ENCODE measurements around the gene FAAH.

The FAAH gene

DNA sequence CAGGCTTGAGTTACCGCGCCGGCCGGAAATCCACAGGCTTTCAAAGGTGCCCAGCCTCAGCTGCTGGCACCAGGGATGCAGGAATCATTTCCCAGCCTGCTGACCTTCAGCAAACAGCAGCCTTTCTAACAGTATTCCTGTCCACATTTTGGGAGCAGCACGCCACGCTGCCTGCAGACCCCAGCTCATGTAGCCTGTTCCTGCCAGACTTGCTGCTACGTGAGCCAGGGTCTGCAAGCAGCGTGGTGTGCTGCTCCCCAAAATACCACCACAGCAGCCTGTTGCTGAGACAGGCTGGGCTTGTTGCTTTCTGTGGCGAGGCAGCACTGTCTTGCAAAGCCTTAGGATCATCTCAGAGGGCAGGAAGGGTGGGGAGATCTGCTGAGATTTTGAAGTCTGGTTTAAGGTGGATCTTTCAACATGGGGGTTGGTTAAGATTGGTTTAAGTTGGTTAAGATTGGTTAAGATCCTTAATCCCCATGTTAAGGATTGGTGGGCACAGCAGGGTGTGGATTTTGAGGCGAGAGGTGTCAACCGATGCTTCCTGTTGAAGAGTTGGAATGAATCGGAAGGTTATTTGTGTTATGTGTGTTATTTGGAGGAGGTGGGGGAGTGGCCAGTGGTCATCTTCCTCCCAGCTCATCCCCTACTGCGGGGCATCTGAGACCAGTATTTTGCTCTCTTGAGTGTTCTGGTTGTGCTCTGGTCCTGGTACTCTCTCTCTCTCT is 12.9 kb downstream of the FAAH start:
- no peak for DNase-seq
- H3K4me1 Mint-ChIP-seq = no peaks in the 10 kb centered on the region
- no peak overlapping the region for H3K4me3 Mint-ChIP-seq
- CTCF ChIA-PET = interaction anchor here (0.7 to 1.7 kb wide), 6 partner anchors 11 to 318 kb away, joined by 3 to 7 read pairs (median 4); partner anchors contain the start of genes LRRC41 and UQCRH
- no peak overlapping the region for H3K27ac Mint-ChIP-seq
- no peaks in the 10 kb centered on the region for H3K36me3 Mint-ChIP-seq
- H3K27me3 Mint-ChIP-seq = no peaks in the 10 kb centered on the region
- no peaks in the 10 kb centered on the region for H3K9me3 Mint-ChIP-seq

- H3K4me3 Mint-ChIP-seq = no peak overlapping the region
- CTCF ChIA-PET = interaction anchor here (1.7 kb wide), 2 partner anchors 10 to 32 kb away, joined by 4 to 5 read pairs; no protein-coding TSS in a partner anchor
- H3K4me1 Mint-ChIP-seq = no peaks in the 10 kb centered on the region
- no peak overlapping the region for H3K27ac Mint-ChIP-seq
- no peaks in the 10 kb centered on the region for H3K9me3 Mint-ChIP-seq
- DNase-seq = no peak
- no peaks in the 10 kb centered on the region for H3K36me3 Mint-ChIP-seq
- H3K27me3 Mint-ChIP-seq = no peaks in the 10 kb centered on the region
Observed at GRCh38 chr1:46407636-46408035, 13.5 kb downstream of the FAAH start.

DNA sequence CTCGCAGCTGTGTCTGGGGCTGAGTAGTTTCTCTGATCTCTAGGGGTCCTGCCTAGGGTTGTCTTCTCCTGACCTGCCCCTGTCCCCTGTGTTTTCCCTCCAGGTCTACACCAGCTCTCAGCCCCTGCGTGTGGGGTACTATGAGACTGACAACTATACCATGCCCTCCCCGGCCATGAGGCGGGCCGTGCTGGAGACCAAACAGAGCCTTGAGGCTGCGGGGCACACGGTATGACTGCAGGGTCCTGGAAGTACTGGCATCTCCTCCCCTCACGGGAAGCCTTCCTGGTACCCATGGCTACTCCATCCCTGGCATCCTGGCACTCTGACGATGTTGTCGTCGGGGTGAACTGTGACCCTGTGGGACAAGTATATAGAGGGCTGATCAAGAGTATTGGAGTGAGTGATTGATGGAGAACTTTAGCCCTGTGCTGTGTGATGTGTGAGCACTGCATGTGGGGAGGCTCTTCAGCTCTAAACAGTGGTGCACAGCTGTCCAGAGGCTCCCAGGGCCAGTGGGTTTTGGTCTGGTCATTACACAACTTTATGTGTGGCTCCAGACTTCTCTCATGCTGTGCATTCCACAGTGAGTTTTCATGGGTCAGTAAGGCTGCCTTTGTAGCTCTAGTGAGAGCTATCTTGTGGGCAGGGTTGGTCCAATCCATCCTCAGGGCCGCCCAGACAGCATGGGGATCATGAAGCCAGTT is 14.4 kb downstream of the FAAH start:
- no peak for DNase-seq
- H3K36me3 Mint-ChIP-seq = no peaks in the 10 kb centered on the region
- no peak overlapping the region for H3K4me3 Mint-ChIP-seq
- H3K9me3 Mint-ChIP-seq = no peaks in the 10 kb centered on the region
- CTCF ChIA-PET = interaction anchor here (1.6 to 2.7 kb wide), 4 partner anchors 31 to 127 kb away, joined by 3 to 9 read pairs (median 6); a partner anchor contains a TSS
- H3K27me3 Mint-ChIP-seq = no peaks in the 10 kb centered on the region
- no peak overlapping the region for H3K27ac Mint-ChIP-seq
- H3K4me1 Mint-ChIP-seq = no peaks in the 10 kb centered on the region

DNA sequence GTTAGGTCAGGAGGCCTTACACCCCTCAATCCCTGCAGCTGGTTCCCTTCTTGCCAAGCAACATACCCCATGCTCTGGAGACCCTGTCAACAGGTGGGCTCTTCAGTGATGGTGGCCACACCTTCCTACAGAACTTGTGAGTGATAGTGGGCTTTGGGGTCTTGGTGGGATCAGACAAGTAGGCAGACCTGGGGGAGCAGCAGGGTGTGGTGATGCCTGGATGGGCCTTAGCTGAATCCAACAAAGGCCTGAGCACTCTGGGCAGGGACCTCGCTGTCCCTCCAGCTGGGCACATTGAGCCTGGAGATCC is 14.9 kb downstream of the FAAH start:
- H3K4me3 Mint-ChIP-seq = no peak overlapping the region
- no peaks in the 10 kb centered on the region for H3K36me3 Mint-ChIP-seq
- H3K27me3 Mint-ChIP-seq = no peaks in the 10 kb centered on the region
- H3K27ac Mint-ChIP-seq = no peak overlapping the region
- H3K9me3 Mint-ChIP-seq = no peaks in the 10 kb centered on the region
- no peaks in the 10 kb centered on the region for H3K4me1 Mint-ChIP-seq
- CTCF ChIA-PET = interaction anchor here (0.7 to 2.7 kb wide), 6 partner anchors 30 to 127 kb away, joined by 3 to 9 read pairs (median 6); a partner anchor contains a TSS
- DNase-seq = no peak

DNA sequence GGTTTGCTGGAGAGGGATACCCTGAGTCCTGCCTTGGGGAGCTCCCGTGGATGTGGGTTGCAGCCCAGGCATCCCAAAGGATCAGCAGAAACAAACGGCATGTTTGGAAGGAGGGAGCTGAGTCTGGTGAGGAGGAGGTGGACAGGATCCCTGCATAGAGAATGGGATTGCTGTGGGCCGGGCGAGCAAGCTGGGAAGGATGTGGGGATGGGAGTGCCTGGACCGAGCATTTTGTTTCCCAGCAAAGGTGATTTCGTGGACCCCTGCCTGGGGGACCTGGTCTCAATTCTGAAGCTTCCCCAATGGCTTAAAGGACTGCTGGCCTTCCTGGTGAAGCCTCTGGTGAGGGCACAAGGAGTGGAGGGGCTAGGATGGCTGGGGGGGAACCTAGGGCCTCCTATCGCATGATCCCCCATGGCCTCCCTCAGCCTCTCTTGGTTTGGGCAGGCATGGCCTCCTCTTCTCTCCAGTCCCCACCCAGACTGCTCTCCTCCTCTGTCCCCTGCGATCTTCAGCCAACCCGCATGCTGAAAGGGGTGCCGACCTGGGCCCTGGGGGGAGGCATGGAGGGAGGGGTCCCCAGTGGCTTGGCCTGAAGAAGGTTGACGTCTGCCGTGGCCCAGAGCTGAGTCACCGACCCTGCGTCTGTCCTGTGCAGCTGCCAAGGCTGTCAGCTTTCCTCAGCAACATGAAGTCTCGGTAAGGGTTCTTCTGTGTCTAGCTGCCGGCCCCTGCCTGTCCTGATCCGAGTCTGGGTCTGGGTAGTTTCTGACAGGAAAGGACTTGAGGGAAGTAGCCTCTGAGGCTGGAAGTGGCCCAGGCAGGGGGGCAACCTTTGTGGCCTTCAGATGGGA is 16.3 kb downstream of the FAAH start:
- Mint-ChIP-seq H3K4me3 (no peak overlapping the region), H3K4me1 (no peaks in the 10 kb centered on the region), H3K27me3 (no peaks in the 10 kb centered on the region), H3K27ac (no peak overlapping the region), H3K9me3 (no peaks in the 10 kb centered on the region), H3K36me3 (no peaks in the 10 kb centered on the region)
- DNase-seq = no peak
- CTCF ChIA-PET = interaction anchor here (1.4 to 2.7 kb wide), 6 partner anchors 10 to 125 kb away, joined by 3 to 9 read pairs (median 6); a partner anchor contains a TSS

DNA sequence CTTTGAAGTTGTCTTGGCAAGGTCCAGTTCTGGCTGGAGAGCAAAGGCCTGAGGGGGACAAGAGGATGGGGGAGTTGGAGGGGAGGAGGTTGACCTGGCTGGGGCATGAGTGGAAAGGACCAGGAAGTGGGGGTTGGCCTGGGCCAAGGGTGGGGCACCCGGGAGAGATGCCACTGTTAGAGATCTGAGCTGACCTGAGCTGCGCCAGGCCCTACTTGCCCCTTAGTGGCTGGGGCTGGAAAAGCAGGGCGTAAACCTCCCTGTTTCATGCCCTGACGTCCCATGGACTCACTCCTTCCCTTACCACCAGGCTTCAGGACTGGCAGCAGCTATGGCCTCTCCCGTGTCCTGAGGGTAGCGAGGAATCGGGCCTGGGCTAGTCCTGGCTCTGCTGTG is 16.9 kb downstream of the FAAH start:
- Mint-ChIP-seq H3K27ac (no peak overlapping the region), H3K36me3 (no peaks in the 10 kb centered on the region), H3K9me3 (no peaks in the 10 kb centered on the region), H3K27me3 (no peaks in the 10 kb centered on the region), H3K4me1 (no peaks in the 10 kb centered on the region), H3K4me3 (no peak overlapping the region)
- DNase-seq = no peak
- CTCF ChIA-PET = interaction anchor here (1.4 to 1.7 kb wide), 2 partner anchors 10 to 11 kb away, joined by 4 read pairs; no protein-coding TSS in a partner anchor

- H3K4me1 Mint-ChIP-seq = no peaks in the 10 kb centered on the region
- H3K36me3 Mint-ChIP-seq = no peaks in the 10 kb centered on the region
- CTCF ChIA-PET = no interaction called here
- DNase-seq = peak; percentile 43
- peaks cover 6% of the 10 kb centered on the region for H3K27me3 Mint-ChIP-seq
- no peak overlapping the region for H3K4me3 Mint-ChIP-seq
- no peaks in the 10 kb centered on the region for H3K9me3 Mint-ChIP-seq
- no peak overlapping the region for H3K27ac Mint-ChIP-seq
Observed at GRCh38 chr1:46411601-46412341, 17.7 kb downstream of the FAAH start.

GRCh38 chr1:46412893-46413595 is 18.9 kb downstream of the FAAH start:
- Mint-ChIP-seq H3K9me3 (no peaks in the 10 kb centered on the region), H3K36me3 (no peaks in the 10 kb centered on the region), H3K27ac (no peak overlapping the region), H3K27me3 (peaks cover 6% of the 10 kb centered on the region), H3K4me3 (no peak overlapping the region), H3K4me1 (no peaks in the 10 kb centered on the region)
- CTCF ChIA-PET = no interaction called here
- no peak for DNase-seq

DNA sequence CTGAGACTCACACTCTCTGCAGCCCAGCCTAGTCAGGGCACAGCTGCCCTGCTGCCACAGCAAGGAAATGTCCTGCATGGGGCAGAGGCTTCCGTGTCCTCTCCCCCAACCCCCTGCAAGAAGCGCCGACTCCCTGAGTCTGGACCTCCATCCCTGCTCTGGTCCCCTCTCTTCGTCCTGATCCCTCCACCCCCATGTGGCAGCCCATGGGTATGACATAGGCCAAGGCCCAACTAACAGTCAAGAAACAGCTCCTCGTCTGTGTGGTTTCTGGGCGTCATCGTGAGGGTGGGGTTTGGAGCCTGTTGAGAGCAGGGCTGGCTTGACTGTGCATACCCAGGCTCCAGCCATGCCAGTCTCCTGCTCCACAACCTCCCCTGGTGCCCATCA is 19.5 kb downstream of the FAAH start:
- Mint-ChIP-seq H3K9me3 (no peaks in the 10 kb centered on the region), H3K36me3 (no peaks in the 10 kb centered on the region), H3K4me1 (no peaks in the 10 kb centered on the region), H3K27me3 (peaks cover 6% of the 10 kb centered on the region), H3K27ac (no peak overlapping the region), H3K4me3 (no peak overlapping the region)
- CTCF ChIA-PET = interaction anchor here (3.1 kb wide), 1 partner anchor 12 kb away, joined by 9 read pairs; no protein-coding TSS in a partner anchor
- peak; percentile 52 for DNase-seq

DNA sequence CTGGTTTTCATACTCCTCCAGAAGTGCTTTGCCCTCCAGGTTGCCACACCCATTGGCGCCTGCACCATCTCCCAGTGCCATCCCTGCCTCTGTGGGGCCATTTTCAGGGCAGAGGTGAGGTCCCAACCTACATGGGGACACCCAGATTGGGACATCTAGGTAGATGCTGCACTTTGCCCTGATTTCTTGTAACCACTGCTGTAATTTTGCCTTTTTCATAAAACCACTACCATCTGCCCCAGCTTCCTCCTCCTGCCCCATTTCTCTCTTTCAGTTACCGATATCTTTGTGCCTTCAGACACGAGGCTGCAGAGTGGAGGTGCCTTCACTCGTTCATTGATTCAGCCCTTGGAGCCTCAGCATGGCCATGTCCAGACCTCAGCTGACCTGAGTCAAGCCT is 21.4 kb downstream of the FAAH start:
- Mint-ChIP-seq H3K4me3 (no peak overlapping the region), H3K27me3 (peaks cover 15% of the 10 kb centered on the region), H3K4me1 (no peaks in the 10 kb centered on the region), H3K9me3 (no peaks in the 10 kb centered on the region), H3K27ac (no peak overlapping the region), H3K36me3 (no peaks in the 10 kb centered on the region)
- DNase-seq = no peak
- CTCF ChIA-PET = interaction anchor here (3.1 kb wide), 1 partner anchor 10 kb away, joined by 9 read pairs; no protein-coding TSS in a partner anchor

GRCh38 chr1:46418976-46419375 is 24.9 kb downstream of the FAAH start:
- Mint-ChIP-seq H3K36me3 (no peaks in the 10 kb centered on the region), H3K4me3 (no peak overlapping the region), H3K27me3 (peaks cover 38% of the 10 kb centered on the region), H3K27ac (no peak overlapping the region), H3K9me3 (no peaks in the 10 kb centered on the region), H3K4me1 (peaks cover 4% of the 10 kb centered on the region)
- CTCF ChIA-PET = no interaction called here
- no peak for DNase-seq

- Mint-ChIP-seq H3K4me1 (peaks cover 4% of the 10 kb centered on the region), H3K27ac (no peak overlapping the region), H3K9me3 (no peaks in the 10 kb centered on the region), H3K27me3 (peaks cover 49% of the 10 kb centered on the region), H3K4me3 (no peak overlapping the region), H3K36me3 (no peaks in the 10 kb centered on the region)
- CTCF ChIA-PET = interaction anchor here (1.3 kb wide), 1 partner anchor 10 kb away, joined by 4 read pairs; no protein-coding TSS in a partner anchor
- no peak for DNase-seq
Observed at GRCh38 chr1:46420533-46420915, 26.4 kb downstream of the FAAH start.

GRCh38 chr1:46421739-46422138 is 27.6 kb downstream of the FAAH start:
- CTCF ChIA-PET = interaction anchor here (0.7 to 1.4 kb wide), 2 partner anchors 13 to 107 kb away, joined by 4 read pairs; no protein-coding TSS in a partner anchor
- Mint-ChIP-seq H3K4me1 (peaks cover 4% of the 10 kb centered on the region), H3K36me3 (no peaks in the 10 kb centered on the region)

More at GRCh38 chr1:46421739-46422138, 27.6 kb downstream of the FAAH start:
- Mint-ChIP-seq H3K4me3 (no peak overlapping the region), H3K27me3 (peaks cover 49% of the 10 kb centered on the region), H3K27ac (no peak overlapping the region), H3K9me3 (no peaks in the 10 kb centered on the region)
- no peak for DNase-seq

Data from activated naive CD4-positive, alpha-beta T cell treated with anti-CD3 and anti-CD28 coated beads, Interleukin-2, amount 10 ng/mL, durations not matched to agents 7 days and 5 days (primary cell).